ENCODE measurements around the gene ZNF385B. TPM values are rescaled to one million over a fixed set of nuclear protein-coding genes. Genes with fewer than 3 reads are reported as not detected.
"Not testable (repeated sequence)": the region's sequence is repeated elsewhere in the genome, so short reads cannot be mapped to it uniquely, and the experiment has no call there.

Gene ZNF385B
- total RNA-seq, 5 donors from 2014 or later (not counting 1 experiment from before 2014, with no cell fraction given) = 0.12 TPM; not detected in 4

GRCh38 chr2:179460181-179460929, 401.1 kb downstream of the ZNF385B start:
- ChIA-PET CTCF (no interaction called here), POLR2A (no interaction called here)
- no peaks in the 10 kb centered on the region for H3K36me3 ChIP-seq (ENCODE audit: control insufficient read depth in 2 of 2, extremely low read depth in 1 of 2, insufficient read depth in 1 of 2, low read length in 1 of 2)
- H3K27me3 Mint-ChIP-seq = peaks cover 0 to 8% of the 10 kb centered on the region in 2 donors
- no peaks in the 10 kb centered on the region for H3K4me1 ChIP-seq (ENCODE audit: control insufficient read depth in 1 of 2, extremely low read depth in 1 of 2, insufficient read depth in 2 of 2, low read length in 2 of 2)
- H3K4me1 Mint-ChIP-seq = no peaks in the 10 kb centered on the region
- no peaks in the 10 kb centered on the region for H3K36me3 Mint-ChIP-seq
- DNase-seq (no peak), ATAC-seq (replicated peaks in 1 of 4) (no peak)
- no peak overlapping the region for H3K4me3 ChIP-seq (ENCODE audit: control insufficient read depth in 1 of 2, extremely low read depth in 1 of 2, low read length in 1 of 2)
- H3K9me3 Mint-ChIP-seq = peaks cover 6 to 15% (median 11%) of the 10 kb centered on the region in 3 donors
- H3K9me3 ChIP-seq = no peaks in the 10 kb centered on the region
- H3K4me3 Mint-ChIP-seq = no peak overlapping the region
- 38% methylated on average over 3 of the region's 4 CpGs for WGBS (ENCODE audit: insufficient coverage)
- no peaks in the 10 kb centered on the region for H3K27me3 ChIP-seq (replicated peaks in 1 of 2; ENCODE audit: control insufficient read depth in 2 of 2, extremely low read depth in 1 of 2, insufficient read depth in 2 of 2, low read length in 1 of 2)
- H3K27ac ChIP-seq (ENCODE audit: low read length) = no peak overlapping the region
- no peak overlapping the region for H3K27ac Mint-ChIP-seq

GRCh38 chr2:179458113-179458512, 403.3 kb downstream of the ZNF385B start:
- H3K27ac ChIP-seq (ENCODE audit: low read length); DNase-seq; POLR2A ChIA-PET; ATAC-seq (replicated peaks in 1 of 4); H3K9me3 ChIP-seq; H3K36me3 Mint-ChIP-seq; H3K27me3 Mint-ChIP-seq; H3K27ac Mint-ChIP-seq; H3K4me1 Mint-ChIP-seq; H3K36me3 ChIP-seq (ENCODE audit: control insufficient read depth in 2 of 2, extremely low read depth in 1 of 2, insufficient read depth in 1 of 2, low read length in 1 of 2); H3K27me3 ChIP-seq (replicated peaks in 1 of 2; ENCODE audit: control insufficient read depth in 2 of 2, extremely low read depth in 1 of 2, insufficient read depth in 2 of 2, low read length in 1 of 2); H3K9me3 Mint-ChIP-seq; H3K4me3 ChIP-seq (ENCODE audit: control insufficient read depth in 1 of 2, extremely low read depth in 1 of 2, low read length in 1 of 2); H3K4me1 ChIP-seq (ENCODE audit: control insufficient read depth in 1 of 2, extremely low read depth in 1 of 2, insufficient read depth in 2 of 2, low read length in 2 of 2); CTCF ChIA-PET; H3K4me3 Mint-ChIP-seq: not testable (repeated sequence)
- WGBS (ENCODE audit: insufficient coverage) = no CpG with 5 or more reads among the region's 5 CpGs

GRCh38 chr2:179455824-179456223, 405.6 kb downstream of the ZNF385B start:
- WGBS (ENCODE audit: insufficient coverage) = 80% methylated on average over 1 of the region's 4 CpGs
- no peaks in the 10 kb centered on the region for H3K9me3 ChIP-seq
- ChIA-PET POLR2A (no interaction called here), CTCF (interaction anchor here in 1 of 2 donors (0.6 kb wide), 1 partner anchor 13 kb away, joined by 4 read pairs; no protein-coding TSS in a partner anchor)
- DNase-seq (no peak), ATAC-seq (replicated peaks in 1 of 4) (no peak)
- H3K27me3 Mint-ChIP-seq = no peaks in the 10 kb centered on the region
- no peaks in the 10 kb centered on the region for H3K4me1 ChIP-seq (ENCODE audit: control insufficient read depth in 1 of 2, extremely low read depth in 1 of 2, insufficient read depth in 2 of 2, low read length in 2 of 2)
- no peak overlapping the region for H3K27ac ChIP-seq (ENCODE audit: low read length)
- H3K4me1 Mint-ChIP-seq = no peaks in the 10 kb centered on the region
- no peak overlapping the region for H3K27ac Mint-ChIP-seq
- no peaks in the 10 kb centered on the region for H3K36me3 Mint-ChIP-seq
- H3K4me3 Mint-ChIP-seq = no peak overlapping the region
- H3K36me3 ChIP-seq (ENCODE audit: control insufficient read depth in 2 of 2, extremely low read depth in 1 of 2, insufficient read depth in 1 of 2, low read length in 1 of 2) = no peaks in the 10 kb centered on the region
- no peak overlapping the region for H3K4me3 ChIP-seq (ENCODE audit: control insufficient read depth in 1 of 2, extremely low read depth in 1 of 2, low read length in 1 of 2)
- H3K9me3 Mint-ChIP-seq = peaks cover 6% of the 10 kb centered on the region in 3 donors
- no peaks in the 10 kb centered on the region for H3K27me3 ChIP-seq (replicated peaks in 1 of 2; ENCODE audit: control insufficient read depth in 2 of 2, extremely low read depth in 1 of 2, insufficient read depth in 2 of 2, low read length in 1 of 2)

GRCh38 chr2:179455172-179455524, 406.3 kb downstream of the ZNF385B start:
- no peaks in the 10 kb centered on the region for H3K27me3 ChIP-seq (replicated peaks in 1 of 2; ENCODE audit: control insufficient read depth in 2 of 2, extremely low read depth in 1 of 2, insufficient read depth in 2 of 2, low read length in 1 of 2)
- no peaks in the 10 kb centered on the region for H3K9me3 ChIP-seq
- ChIA-PET POLR2A (no interaction called here), CTCF (no interaction called here)
- ATAC-seq (replicated peaks in 1 of 4) (no peak), DNase-seq (no peak)
- no peak overlapping the region for H3K27ac ChIP-seq (ENCODE audit: low read length)
- no CpG with 5 or more reads among the region's 4 CpGs for WGBS (ENCODE audit: insufficient coverage)
- Mint-ChIP-seq H3K4me3 (no peak overlapping the region), H3K9me3 (peaks cover 6% of the 10 kb centered on the region in 3 donors), H3K36me3 (no peaks in the 10 kb centered on the region), H3K27ac (no peak overlapping the region), H3K27me3 (no peaks in the 10 kb centered on the region), H3K4me1 (no peaks in the 10 kb centered on the region)
- no peaks in the 10 kb centered on the region for H3K4me1 ChIP-seq (ENCODE audit: control insufficient read depth in 1 of 2, extremely low read depth in 1 of 2, insufficient read depth in 2 of 2, low read length in 2 of 2)
- H3K36me3 ChIP-seq (ENCODE audit: control insufficient read depth in 2 of 2, extremely low read depth in 1 of 2, insufficient read depth in 1 of 2, low read length in 1 of 2) = no peaks in the 10 kb centered on the region
- no peak overlapping the region for H3K4me3 ChIP-seq (ENCODE audit: control insufficient read depth in 1 of 2, extremely low read depth in 1 of 2, low read length in 1 of 2)

- no peak overlapping the region for H3K4me3 Mint-ChIP-seq
- Histone ChIP-seq H3K27me3 (replicated peaks in 1 of 2; ENCODE audit: control insufficient read depth in 2 of 2, extremely low read depth in 1 of 2, insufficient read depth in 2 of 2, low read length in 1 of 2) (no peaks in the 10 kb centered on the region), H3K4me1 (ENCODE audit: control insufficient read depth in 1 of 2, extremely low read depth in 1 of 2, insufficient read depth in 2 of 2, low read length in 2 of 2) (no peaks in the 10 kb centered on the region), H3K27ac (ENCODE audit: low read length) (no peak overlapping the region), H3K36me3 (ENCODE audit: control insufficient read depth in 2 of 2, extremely low read depth in 1 of 2, insufficient read depth in 1 of 2, low read length in 1 of 2) (no peaks in the 10 kb centered on the region), H3K9me3 (no peaks in the 10 kb centered on the region), H3K4me3 (ENCODE audit: control insufficient read depth in 1 of 2, extremely low read depth in 1 of 2, low read length in 1 of 2) (no peak overlapping the region)
- ATAC-seq (replicated peaks in 1 of 4) = no peak
- ChIA-PET POLR2A (no interaction called here), CTCF (no interaction called here)
- no peaks in the 10 kb centered on the region for H3K4me1 Mint-ChIP-seq
- DNase-seq = no peak
- no peaks in the 10 kb centered on the region for H3K27me3 Mint-ChIP-seq
- H3K36me3 Mint-ChIP-seq = no peaks in the 10 kb centered on the region
- H3K9me3 Mint-ChIP-seq = peaks cover 6% of the 10 kb centered on the region in 3 donors
- H3K27ac Mint-ChIP-seq = no peak overlapping the region
These were observed 406.8 kb downstream of the ZNF385B start for GRCh38 chr2:179454443-179455171.

GRCh38 chr2:179449010-179449409, 412.4 kb downstream of the ZNF385B start:
- Histone ChIP-seq H3K9me3 (no peaks in the 10 kb centered on the region), H3K27me3 (replicated peaks in 1 of 2; ENCODE audit: control insufficient read depth in 2 of 2, extremely low read depth in 1 of 2, insufficient read depth in 2 of 2, low read length in 1 of 2) (no peaks in the 10 kb centered on the region), H3K27ac (ENCODE audit: low read length) (no peak overlapping the region), H3K4me3 (ENCODE audit: control insufficient read depth in 1 of 2, extremely low read depth in 1 of 2, low read length in 1 of 2) (no peak overlapping the region), H3K36me3 (ENCODE audit: control insufficient read depth in 2 of 2, extremely low read depth in 1 of 2, insufficient read depth in 1 of 2, low read length in 1 of 2) (no peaks in the 10 kb centered on the region), H3K4me1 (ENCODE audit: control insufficient read depth in 1 of 2, extremely low read depth in 1 of 2, insufficient read depth in 2 of 2, low read length in 2 of 2) (no peaks in the 10 kb centered on the region)
- Mint-ChIP-seq H3K27ac (no peak overlapping the region), H3K36me3 (no peaks in the 10 kb centered on the region), H3K27me3 (peaks cover 2 to 13% of the 10 kb centered on the region in 2 donors), H3K4me1 (no peaks in the 10 kb centered on the region), H3K4me3 (no peak overlapping the region), H3K9me3 (no peaks in the 10 kb centered on the region)
- CTCF ChIA-PET = no interaction called here
- DNase-seq = no peak
- no peak for ATAC-seq (replicated peaks in 1 of 4)
- POLR2A ChIA-PET = no interaction called here
- WGBS (ENCODE audit: insufficient coverage) = no CpG with 5 or more reads among the region's 4 CpGs

Data from T-cell (primary cell).